Activated effector memory CD4-positive, alpha-beta T cell treated with Interleukin-2 at 50 U/mL for 16 hours (primary cell): ENCODE measurements around the gene TRAPPC6A.

Experiments
- DNase-seq: peaks from one replicate; pipeline ENCODE4 v3.0.0-alpha.2; 2020

The TRAPPC6A gene

GRCh38 chr19:45184115-45184514 lies 6.1 kb upstream of the TRAPPC6A start:
- no peak for DNase-seq

- no peak for DNase-seq
These were observed 4.7 kb upstream of the TRAPPC6A start for GRCh38 chr19:45182758-45183157.

- DNase-seq = no peak
These were observed 2.9 kb upstream of the TRAPPC6A start for GRCh38 chr19:45180936-45181335.

- DNase-seq = no peak
These were observed 1.9 kb upstream of the TRAPPC6A start for GRCh38 chr19:45179892-45180370.

GRCh38 chr19:45179072-45179891 lies 1.2 kb upstream of the TRAPPC6A start:
- peak; percentile 28 for DNase-seq

GRCh38 chr19:45178262-45179071 lies 430 bp upstream of the TRAPPC6A start, which contains the start of gene BLOC1S3:
BLOC1S3 (plus strand) TSS chr19:45178784; CDS start chr19:45179297, 513 bp downstream.
- DNase-seq = peak; percentile 100

- DNase-seq = no peak
These were observed 2.3 kb downstream of the TRAPPC6A start for GRCh38 chr19:45175515-45176345.

- DNase-seq = no peak
These were observed 4.2 kb downstream of the TRAPPC6A start for GRCh38 chr19:45173816-45174215.

- no peak for DNase-seq
These were observed 5.3 kb downstream of the TRAPPC6A start for GRCh38 chr19:45172611-45173208.

- peak; percentile 35 for DNase-seq
These were observed 5.9 kb downstream of the TRAPPC6A start for GRCh38 chr19:45172173-45172572.

- peak; percentile 42 for DNase-seq
These were observed 6.8 kb downstream of the TRAPPC6A start for GRCh38 chr19:45171211-45171623.

GRCh38 chr19:45170146-45171106 lies 7.6 kb downstream of the TRAPPC6A start:
- DNase-seq = no peak

- DNase-seq = no peak
These were observed 8.4 kb downstream of the TRAPPC6A start for GRCh38 chr19:45169602-45170001.

GRCh38 chr19:45168767-45169351 lies 9.2 kb downstream of the TRAPPC6A start:
- DNase-seq = no peak

- no peak for DNase-seq
These were observed 11.2 kb downstream of the TRAPPC6A start for GRCh38 chr19:45166723-45167252.

GRCh38 chr19:45164577-45165335 lies 13.3 kb downstream of the TRAPPC6A start:
- peak; percentile 42 for DNase-seq

GRCh38 chr19:45163751-45164460 lies 14.1 kb downstream of the TRAPPC6A start:
- no peak for DNase-seq

- no peak for DNase-seq
These were observed 14.9 kb downstream of the TRAPPC6A start for GRCh38 chr19:45163156-45163555.

- no peak for DNase-seq
These were observed 15.4 kb downstream of the TRAPPC6A start for GRCh38 chr19:45162608-45163143.
